HG03442 (cell line): Measurements from ENCODE around the gene SSBP3.
"Not testable (repeated sequence)": the region's sequence is repeated elsewhere in the genome, so short reads cannot be mapped to it uniquely, and the experiment has no call there.

Experiments used
- ATAC-seq: cut with Tn5 transposase; IDR thresholded peaks from one replicate; pipeline ENCODE4 v1.9.1; 2021; ENCODE audit warnings: mild to moderate bottlenecking, moderate library complexity; ENCODE audit not compliant: unreplicated experiment

SSBP3 gene

DNA sequence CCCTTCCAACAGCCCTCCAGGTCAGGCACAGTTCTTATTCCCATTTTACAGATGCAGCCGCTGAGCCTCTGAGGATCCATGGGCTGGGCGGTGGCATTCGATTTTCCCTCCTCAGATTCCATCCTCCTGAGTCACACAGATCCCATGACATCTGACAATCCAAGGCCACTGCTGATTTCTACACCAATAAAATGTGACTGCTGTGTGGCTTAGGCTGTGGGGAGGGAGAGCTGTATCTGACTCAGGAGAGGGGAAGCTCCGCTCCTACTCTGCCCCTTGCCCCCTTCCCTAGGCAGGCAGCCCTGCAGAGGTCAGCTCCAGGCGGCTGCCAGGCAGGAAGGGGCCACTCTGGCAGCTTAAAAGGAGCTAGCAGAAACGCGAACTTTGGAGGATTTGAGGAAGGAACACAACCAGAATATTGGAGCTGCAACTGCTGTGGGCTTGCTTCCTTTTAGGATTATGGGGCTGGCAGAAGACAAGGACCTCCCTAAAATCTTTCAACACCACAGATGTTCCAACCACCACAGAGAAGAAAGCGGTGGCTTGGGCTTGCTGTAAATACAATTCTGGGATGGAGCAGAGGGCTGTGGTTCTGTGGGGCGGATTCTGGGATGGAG is 156.3 kb downstream of the SSBP3 start:
- no peak for ATAC-seq

- no peak for ATAC-seq
Measured at GRCh38 chr1:54248966-54249365, 157.2 kb downstream of the SSBP3 start.

DNA sequence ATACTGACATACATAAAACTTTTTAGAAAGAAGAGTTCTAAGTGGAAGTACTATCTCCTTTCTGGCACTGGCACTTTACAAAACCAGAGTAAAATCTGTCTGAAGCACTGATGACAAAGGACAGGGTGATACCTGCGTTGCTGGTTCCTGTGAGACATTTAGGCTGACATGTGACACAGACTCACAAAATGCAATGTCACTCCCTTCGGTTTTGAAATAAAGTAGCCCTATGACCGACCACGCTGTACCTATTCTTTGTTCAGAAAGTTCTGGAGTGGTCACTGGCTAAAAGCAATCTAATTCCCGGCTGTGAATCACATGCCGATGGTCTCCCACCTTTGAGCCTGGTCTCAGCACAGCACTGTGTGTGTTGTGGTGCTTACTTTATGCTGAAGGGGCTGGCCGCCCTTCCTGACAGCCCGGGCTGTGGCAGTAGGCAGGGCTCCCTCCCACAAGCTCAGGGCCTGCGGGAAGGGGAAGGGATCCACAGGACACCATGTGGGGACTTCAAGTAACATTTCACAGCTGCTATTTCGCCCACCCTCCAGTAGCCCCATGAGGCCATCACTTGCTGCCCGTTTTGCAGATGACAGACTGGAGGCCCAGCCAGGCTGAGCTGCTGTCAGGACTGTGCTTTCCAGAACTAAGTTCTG is 158.2 kb downstream of the SSBP3 start:
- no peak for ATAC-seq

DNA sequence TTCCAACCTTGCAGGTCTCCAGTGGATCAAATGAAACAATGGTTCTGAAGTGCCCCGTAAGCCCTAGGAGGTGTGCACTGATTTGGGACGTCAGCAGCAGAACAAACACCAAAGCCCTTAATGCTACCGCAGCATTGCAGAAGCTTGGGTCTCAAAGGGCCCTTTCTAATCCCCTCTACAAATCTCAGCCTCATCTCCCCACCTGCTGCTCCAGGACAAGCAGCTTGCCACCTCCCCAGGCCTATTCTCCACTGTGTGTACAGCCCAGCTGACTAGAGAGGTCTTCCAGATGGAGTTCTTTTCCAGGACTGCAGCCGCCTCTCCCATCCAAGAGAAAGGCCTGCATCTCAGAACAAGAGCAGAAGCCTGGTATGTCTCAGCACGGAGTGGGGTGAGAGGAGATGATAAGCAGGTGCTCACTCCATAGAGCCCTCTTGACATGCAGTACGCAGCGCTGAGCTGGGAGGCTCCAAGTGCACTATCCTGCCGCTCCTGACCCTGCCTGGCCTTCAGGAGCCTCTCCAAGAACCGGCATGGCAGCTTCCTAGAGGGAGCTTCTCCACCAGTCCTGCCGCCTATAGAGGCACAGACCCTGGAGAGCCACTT is 160.0 kb downstream of the SSBP3 start:
- no peak for ATAC-seq

DNA sequence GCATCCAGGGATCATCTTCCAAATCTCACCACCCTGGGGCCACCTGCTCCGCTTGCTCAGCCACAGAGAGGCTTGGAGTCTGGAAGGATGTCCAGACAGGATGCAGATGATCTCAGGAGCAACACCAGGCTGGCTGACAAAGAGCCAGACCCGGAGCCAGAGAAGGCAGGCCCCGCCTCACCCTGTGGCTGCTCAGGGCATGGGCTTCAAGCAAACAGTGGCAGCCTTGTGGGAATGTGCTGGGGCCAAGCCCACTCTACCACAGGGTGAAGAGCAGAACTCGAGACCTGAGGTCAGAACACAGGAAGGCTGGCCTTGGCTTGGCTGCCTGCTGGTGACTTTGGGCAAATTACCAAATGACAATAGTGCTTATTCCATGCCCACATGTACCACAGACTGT is 160.7 kb downstream of the SSBP3 start:
- ATAC-seq = no peak

DNA sequence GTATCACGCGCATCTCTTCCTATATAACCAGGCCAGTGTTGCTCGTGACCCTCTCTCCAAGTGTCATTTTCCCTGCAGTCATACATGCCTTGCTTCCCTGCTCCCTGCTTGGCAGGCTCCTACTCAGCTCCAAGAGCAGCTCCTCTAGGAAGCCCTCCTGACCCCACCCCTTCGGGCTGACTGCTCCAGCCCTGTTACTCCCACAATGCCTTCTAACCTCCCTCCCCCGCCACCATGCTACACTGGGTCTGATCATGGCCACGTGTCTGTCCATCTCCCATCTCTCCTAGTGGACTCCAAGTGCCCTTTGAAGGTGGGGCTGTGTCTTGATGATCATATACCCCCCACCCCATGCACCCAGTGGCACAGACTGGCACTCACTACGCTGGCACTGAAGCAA is 161.5 kb downstream of the SSBP3 start:
- ATAC-seq = no peak

GRCh38 chr1:54243022-54243421 is 163.2 kb downstream of the SSBP3 start:
- ATAC-seq = no peak

DNA sequence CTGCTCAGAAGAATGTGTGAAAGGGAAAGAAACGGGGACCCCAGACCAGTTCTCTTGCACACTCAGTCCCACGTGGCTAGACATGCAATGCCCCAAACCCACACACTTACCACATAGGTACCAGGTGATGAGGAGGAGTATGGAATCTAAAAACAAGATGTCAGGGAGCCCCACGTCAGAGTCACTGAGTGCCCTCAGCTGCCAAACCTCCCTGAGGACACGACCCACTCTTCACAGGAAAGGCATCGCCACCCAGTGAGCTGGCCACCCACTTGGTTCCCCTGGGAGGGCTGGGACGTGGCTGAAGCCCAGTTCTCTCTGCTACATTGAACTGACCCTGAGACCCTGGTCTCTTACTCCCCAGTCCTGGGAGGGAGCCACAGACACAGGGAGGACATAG is 164.8 kb downstream of the SSBP3 start:
- no peak for ATAC-seq

DNA sequence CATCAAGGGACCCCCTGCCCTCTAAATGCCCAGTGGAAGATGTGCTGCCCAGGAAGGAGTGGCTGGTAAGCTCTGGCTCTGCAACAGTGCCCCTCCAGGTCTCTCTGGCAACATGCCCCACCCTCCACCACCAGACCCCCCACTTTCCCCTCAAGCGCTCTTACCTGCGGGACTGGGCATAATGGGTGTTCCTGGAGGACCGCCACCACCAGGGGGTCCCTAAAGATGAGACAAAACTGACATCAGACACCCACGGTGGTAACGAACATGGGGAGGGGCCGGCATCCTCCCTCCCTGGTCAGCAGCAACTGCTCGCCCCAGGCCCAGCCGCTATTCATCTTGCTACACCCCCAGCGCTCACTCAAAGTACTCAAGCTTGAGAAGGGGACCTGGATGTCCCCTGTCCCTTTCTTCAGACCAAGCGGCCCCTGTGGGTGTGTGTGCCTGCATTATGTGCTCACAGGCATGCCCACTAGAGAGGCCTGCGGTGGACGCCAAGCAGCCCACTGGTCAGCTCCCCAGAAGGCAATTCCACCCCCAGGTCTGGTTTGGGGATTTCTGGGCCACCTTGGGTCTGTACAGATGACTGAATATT is 165.4 kb downstream of the SSBP3 start:
- ATAC-seq = no peak

DNA sequence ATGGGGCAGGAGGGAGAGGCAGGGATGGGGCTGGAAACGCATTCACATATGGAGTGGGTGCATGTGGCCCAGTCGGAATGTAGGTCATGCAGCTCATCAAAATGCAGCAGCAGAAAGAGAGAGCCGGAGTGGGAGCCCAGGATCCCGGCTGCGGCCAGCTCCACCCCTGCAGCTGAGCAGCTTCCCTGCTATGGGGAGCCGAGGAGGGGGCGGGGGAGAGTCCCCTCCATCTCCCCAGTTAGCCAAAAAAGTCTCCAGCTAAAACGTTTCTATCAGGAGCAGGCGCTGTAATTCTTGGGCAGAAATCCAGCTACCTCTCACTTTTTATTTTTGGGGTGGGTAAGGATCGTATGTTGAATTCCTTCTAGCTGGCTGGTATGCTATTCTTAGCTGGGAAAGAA is 166.6 kb downstream of the SSBP3 start:
- ATAC-seq = no peak

DNA sequence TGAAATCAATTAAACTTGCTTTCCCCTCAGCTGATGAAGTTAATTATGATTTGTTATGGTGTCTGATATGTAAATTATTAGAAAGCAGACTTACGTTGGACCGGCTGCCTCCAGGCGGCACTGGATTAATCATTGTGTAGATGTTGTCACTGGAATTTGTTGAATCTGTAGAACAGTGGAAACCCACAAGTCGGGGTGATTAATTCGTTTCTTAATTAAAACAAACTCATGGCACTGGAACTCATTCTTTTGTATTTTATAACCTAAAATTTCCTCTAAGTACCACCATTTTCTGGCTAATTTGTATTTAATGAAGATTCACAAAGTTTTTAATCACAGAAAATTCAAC is 167.2 kb downstream of the SSBP3 start:
- ATAC-seq = no peak

DNA sequence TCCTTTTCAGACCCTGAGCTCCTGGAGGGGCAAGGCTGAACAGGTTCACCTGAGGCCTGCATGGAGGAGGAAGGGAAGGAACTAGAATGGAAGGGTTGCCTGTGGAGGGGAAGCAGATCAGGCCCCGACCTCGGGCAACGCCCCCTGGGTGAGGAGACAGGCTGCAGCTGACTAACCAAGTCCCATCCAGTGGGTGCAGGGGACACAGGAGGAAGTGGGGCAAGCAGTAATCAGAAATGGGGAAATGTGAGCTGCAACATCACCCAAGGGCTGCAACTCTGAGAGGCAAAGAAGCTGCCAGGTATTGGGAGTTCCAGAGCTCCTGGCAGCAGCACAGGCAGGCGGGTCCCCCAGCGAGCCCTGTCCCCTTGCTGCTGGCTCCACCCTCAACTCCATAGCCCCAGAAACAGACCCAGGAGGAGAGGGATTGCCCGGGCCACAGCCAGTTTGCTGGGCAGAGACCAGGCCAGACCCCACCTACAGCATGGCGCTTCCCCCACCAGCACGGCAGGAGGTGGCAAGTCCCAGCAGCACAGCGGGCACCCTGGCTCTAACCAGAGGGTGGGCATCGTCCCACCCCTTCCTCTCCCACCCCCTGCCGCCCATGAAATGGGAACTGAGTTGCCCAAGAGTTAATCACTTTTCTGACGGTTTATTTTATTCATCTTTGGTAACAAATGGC is 167.7 kb downstream of the SSBP3 start:
- no peak for ATAC-seq

DNA sequence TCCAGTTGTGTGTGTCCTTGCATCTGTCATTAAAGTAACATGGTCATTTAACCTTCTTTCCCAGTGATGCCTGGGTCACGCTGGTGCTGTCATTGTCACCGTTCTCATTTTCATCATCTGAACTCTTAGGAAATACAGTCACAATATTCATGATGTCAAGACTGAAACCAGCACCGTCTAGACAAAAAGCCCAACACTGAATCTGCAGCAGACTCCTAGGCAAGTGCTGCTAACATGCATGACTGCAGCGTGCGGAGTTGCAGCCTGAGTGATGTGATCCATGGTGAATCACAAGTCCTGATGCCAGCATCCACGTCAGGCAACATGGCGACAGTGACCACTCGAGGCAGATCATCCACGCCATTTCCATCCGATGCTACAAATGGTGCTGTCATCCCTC is 168.6 kb downstream of the SSBP3 start:
- no peak for ATAC-seq

DNA sequence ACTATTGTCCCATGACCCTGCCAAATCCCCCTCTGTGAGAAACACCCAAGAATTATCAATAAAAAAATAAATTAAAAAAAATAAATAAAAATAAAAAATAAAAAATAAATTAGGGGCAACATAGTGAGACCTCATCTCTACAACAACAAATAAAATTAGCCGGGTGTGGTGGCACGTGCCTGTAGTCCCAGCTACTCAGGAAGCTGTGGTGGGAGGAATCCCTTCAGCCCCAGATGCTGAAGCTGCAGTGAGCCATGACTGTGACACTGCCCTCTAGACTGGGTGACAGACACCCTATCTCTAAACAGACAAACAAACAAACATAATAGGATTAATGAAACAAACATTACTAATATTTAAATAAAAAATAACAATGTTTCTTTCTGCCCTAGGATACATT is 171.9 kb downstream of the SSBP3 start:
- no peak for ATAC-seq

DNA sequence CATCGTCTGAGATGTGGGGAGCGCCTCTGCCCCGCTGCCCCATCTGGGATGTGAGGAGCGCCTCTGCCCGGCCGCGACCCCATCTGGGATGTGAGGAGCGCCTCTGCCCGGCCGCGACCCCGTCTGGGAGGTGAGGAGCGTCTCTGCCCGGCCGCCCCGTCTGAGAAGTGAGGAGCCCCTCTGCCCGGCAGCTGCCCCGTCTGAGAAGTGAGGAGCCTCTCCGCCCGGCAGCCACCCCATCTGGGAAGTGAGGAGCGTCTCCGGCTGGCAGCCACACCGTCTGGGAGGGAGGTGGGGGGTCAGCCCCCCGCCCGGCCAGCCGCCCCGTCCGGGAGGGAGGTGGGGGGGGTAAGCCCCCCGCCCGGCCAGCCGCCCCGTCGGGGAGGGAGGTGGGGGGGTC is 173.0 kb downstream of the SSBP3 start:
- not testable (repeated sequence) for ATAC-seq

- no peak for ATAC-seq
Measured at GRCh38 chr1:54230507-54231339, 175.5 kb downstream of the SSBP3 start.

DNA sequence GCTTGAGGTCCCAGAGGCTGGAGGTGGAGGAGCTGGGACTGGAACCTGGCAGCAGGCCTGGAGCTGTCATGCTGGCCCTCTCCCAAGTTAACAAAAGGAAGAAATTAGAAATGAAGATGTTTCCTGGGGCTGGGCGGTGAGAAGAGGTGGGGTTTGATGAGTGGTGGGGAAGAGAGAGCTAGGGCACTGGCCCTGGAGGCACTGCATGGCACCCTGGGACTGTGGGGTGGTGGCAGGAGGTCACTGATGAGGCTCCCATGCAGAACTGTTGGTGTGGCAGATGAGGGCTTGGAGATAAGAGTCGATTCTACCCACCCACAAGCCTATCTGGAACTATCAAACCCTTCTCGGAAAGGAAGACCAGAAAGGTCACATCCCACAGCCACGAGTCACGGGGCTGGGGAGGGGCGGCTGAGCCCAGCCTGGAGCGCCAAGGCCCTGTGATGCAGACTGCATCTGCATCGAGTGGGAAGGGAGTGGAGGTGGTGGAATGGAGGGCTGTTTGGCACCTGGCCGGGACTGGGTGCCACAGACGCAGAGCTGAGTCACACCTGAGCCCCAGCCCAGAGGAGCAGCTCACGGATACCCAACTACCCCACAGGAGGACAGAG is 176.8 kb downstream of the SSBP3 start:
- no peak for ATAC-seq

DNA sequence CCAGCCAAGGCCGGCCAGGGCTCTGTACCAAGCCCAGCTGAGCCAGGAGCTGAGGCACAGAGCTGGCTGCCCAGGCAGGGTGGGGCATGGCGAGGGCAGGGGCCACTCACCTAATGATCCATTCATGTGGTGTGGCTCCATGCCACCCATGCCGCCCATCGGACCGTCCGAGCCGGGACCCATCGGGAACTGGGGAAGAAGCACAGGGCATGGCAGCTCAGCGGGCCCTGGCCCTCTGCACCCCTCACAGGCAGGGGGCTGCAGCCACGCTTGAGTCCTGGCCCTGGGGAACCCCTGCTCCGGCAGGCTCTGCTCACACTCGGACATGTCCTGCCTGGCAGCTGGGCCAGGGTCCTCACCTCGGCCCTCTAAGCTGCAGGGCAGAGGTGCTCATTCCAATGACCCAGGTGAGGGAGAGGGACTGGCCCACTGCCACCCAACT is 177.5 kb downstream of the SSBP3 start:
- no peak for ATAC-seq

GRCh38 chr1:54227891-54228310 is 178.3 kb downstream of the SSBP3 start:
- no peak for ATAC-seq

DNA sequence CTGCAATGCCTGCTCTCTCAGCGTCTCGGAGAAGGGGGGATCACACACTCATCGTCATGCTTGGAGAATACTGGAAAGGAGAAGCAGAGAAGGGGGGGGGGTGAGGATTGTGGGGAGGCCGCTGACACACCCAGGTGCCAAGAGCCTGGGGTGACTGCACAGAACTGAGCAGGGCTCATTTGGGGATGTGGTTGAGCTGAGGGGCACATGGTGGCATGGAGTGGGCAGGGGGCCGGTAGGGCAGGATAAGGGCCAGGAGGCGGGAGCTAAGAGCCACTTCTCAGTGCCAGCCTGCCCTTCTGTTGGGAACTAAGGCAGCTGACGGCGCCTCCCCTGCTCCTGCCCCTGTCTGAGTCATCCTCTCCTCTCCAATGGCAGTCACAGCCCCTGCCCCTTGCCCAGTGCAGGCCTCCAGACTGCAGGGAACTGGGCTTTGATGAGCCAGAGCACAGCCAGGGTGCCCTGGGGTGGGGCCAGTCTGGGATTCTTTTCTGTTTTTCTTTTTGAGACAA is 179.0 kb downstream of the SSBP3 start:
- ATAC-seq = no peak
